HEK293 (cell line): ENCODE results near the gene RPS19.

ENCODE experiments used
- RBAK ChIP-seq: fragments of 450-650 bp; formaldehyde crosslinking; IDR thresholded peaks from 2 replicates; pipeline ENCODE4 v1.5.1; 2016; ENCODE audit warnings: missing biosample characterization, missing genetic modification characterization
- ZNF175 ChIP-seq: fragments of 450-650 bp; formaldehyde crosslinking; IDR thresholded peaks from 2 replicates; pipeline ENCODE4 v1.5.1; 2016; ENCODE audit warnings: missing biosample characterization, missing genetic modification characterization
- ZNF555 ChIP-seq: fragments of 450-650 bp; formaldehyde crosslinking; conservative IDR thresholded peaks from 2 replicates; pipeline ENCODE4 v1.5.1; 2017; ENCODE audit warnings: missing biosample characterization, mild to moderate bottlenecking, missing genetic modification characterization, inconsistent platforms
- ZSCAN30 ChIP-seq: fragments of 450-650 bp; IDR thresholded peaks from 2 replicates; pipeline ENCODE4 v1.5.1; 2018; ENCODE audit warnings: missing biosample characterization, mild to moderate bottlenecking, missing genetic modification characterization, moderate library complexity
- TF ChIP-seq, protein P1 (sequence below): fragments of 450-650 bp; formaldehyde crosslinking; IDR thresholded peaks from 2 replicates; pipeline ENCODE4 v1.5.1; 2017; ENCODE audit warnings: missing biosample characterization, missing genetic modification characterization
- TF ChIP-seq, protein P2 (sequence below): fragments of 450-650 bp; formaldehyde crosslinking; IDR thresholded peaks from 2 replicates; pipeline ENCODE4 v1.5.1; 2016; ENCODE audit warnings: missing biosample characterization, missing genetic modification characterization

DNA sequence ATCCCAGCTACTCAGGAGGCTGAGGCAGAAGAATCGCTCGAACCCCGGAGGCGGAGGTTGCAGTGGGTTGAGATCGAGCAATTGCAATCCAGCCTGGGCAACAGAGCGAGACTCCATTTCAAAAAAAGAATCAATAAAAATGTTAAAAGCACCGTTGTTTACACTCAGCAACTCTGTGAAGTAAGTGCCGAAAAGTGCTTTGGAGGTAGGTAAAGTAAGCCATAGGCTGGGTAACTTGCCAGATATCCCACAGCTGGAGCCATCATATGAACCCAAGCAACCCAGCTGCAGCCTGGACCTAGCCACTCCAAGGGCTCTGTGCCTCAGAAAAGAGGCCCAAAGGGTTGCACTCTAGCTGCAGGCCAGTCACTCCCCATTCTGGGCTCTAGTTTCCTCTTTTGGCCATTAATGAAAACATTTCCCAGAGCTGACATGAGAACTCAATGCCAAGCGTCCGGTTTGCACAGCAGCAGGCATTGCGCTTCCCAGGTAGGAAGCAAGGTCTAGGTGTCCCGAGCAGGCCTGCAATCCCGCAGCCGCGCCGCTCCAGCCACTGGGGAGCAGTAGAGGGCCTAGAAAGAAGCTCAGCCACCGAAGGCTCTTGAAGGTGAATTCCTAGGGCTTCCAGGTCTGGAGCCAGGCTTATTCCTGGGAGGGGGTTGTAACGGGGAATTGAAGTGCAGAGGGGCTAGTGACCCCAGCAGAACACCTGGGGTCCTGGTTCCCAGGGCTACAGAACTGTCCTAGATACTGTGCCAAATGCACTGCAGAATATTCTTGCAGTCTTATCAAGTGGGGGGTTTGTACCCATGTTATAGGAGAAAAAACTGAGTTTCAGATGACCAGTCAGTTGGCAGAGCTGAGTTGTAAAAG lies 13.0 kb downstream of the RPS19 start:
- TF ChIP-seq ZSCAN30 (tag by site-specific recombination) (peak; percentile 66), ZNF175 (tag by site-specific recombination) (no peak), ZNF555 (no peak), RBAK (tag by site-specific recombination) (no peak)
- TF ChIP-seq, protein P1, sequence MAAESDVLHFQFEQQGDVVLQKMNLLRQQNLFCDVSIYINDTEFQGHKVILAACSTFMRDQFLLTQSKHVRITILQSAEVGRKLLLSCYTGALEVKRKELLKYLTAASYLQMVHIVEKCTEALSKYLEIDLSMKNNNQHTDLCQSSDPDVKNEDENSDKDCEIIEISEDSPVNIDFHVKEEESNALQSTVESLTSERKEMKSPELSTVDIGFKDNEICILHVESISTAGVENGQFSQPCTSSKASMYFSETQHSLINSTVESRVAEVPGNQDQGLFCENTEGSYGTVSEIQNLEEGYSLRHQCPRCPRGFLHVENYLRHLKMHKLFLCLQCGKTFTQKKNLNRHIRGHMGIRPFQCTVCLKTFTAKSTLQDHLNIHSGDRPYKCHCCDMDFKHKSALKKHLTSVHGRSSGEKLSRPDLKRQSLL (tag by site-specific recombination): peak; percentile 74; the same call in 1 of the 2 replicates
- TF ChIP-seq, protein P2, sequence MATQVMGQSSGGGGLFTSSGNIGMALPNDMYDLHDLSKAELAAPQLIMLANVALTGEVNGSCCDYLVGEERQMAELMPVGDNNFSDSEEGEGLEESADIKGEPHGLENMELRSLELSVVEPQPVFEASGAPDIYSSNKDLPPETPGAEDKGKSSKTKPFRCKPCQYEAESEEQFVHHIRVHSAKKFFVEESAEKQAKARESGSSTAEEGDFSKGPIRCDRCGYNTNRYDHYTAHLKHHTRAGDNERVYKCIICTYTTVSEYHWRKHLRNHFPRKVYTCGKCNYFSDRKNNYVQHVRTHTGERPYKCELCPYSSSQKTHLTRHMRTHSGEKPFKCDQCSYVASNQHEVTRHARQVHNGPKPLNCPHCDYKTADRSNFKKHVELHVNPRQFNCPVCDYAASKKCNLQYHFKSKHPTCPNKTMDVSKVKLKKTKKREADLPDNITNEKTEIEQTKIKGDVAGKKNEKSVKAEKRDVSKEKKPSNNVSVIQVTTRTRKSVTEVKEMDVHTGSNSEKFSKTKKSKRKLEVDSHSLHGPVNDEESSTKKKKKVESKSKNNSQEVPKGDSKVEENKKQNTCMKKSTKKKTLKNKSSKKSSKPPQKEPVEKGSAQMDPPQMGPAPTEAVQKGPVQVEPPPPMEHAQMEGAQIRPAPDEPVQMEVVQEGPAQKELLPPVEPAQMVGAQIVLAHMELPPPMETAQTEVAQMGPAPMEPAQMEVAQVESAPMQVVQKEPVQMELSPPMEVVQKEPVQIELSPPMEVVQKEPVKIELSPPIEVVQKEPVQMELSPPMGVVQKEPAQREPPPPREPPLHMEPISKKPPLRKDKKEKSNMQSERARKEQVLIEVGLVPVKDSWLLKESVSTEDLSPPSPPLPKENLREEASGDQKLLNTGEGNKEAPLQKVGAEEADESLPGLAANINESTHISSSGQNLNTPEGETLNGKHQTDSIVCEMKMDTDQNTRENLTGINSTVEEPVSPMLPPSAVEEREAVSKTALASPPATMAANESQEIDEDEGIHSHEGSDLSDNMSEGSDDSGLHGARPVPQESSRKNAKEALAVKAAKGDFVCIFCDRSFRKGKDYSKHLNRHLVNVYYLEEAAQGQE (tag by site-specific recombination): no peak
